GM12878 (cell line): ENCODE measurements around the gene GTSE1.

ENCODE experiments used
- CTCF ChIP-seq, 3 experiments: IDR thresholded peaks in 2 of 3; conservative IDR thresholded peaks in 1 of 3; 2 replicates each; pipeline ENCODE4 v1.5.1; 2011; ENCODE audit warnings: low read depth in 3 of 3, low read length in 3 of 3, mild to moderate bottlenecking in 3 of 3, control low read depth in 2 of 3, moderate library complexity in 2 of 3, inconsistent platforms in 1 of 3, mixed read lengths in 1 of 3; ENCODE audit not compliant: control insufficient read depth in 2 of 3, insufficient read depth in 1 of 3; ENCODE audit errors: extremely low read depth in 1 of 3
- ELK1 ChIP-seq: IDR thresholded peaks from 2 replicates; pipeline ENCODE4 v1.6.1; 2012; ENCODE audit warnings: low read depth, low read length, improper control_type of control experiment
- GABPA ChIP-seq: IDR thresholded peaks from 2 replicates; pipeline ENCODE4 v1.6.1; 2014; ENCODE audit warnings: antibody characterized with exemption, low read depth, mild to moderate bottlenecking, inconsistent platforms
- JUNB ChIP-seq: IDR thresholded peaks from 2 replicates; pipeline ENCODE4 v1.6.1; 2016; ENCODE audit warnings: antibody characterized with exemption, mild to moderate bottlenecking
- NRF1 ChIP-seq: conservative IDR thresholded peaks from 2 replicates; pipeline ENCODE4 v1.6.1; 2011; ENCODE audit warnings: mild to moderate bottlenecking, low read depth, low read length, improper control_type of control experiment
- POLR2A ChIP-seq: IDR thresholded peaks from 2 replicates; pipeline ENCODE4 v1.6.1; 2011; ENCODE audit warnings: low read depth, mild to moderate bottlenecking, low read length
- POLR2AphosphoS5 ChIP-seq: IDR thresholded peaks from 2 replicates; pipeline ENCODE4 v1.6.1; 2011; ENCODE audit warnings: mild to moderate bottlenecking, low read length, inconsistent platforms
- USF2 ChIP-seq: IDR thresholded peaks from 2 replicates; pipeline ENCODE4 v1.6.1; 2011; ENCODE audit warnings: low read depth, low read length, improper control_type of control experiment, borderline replicate concordance
- ZBTB33 ChIP-seq: fragments of 450-650 bp; IDR thresholded peaks from 2 replicates; pipeline ENCODE4 v1.6.1; 2017; ENCODE audit warnings: mild to moderate bottlenecking

- no peak for TF ChIP-seq NRF1
- no peak for TF ChIP-seq POLR2A
- no peak for TF ChIP-seq GABPA
- TF ChIP-seq JUNB, result no peak
- TF ChIP-seq ZBTB33, result no peak
- no peak for TF ChIP-seq USF2
- TF ChIP-seq ELK1, result no peak
- no peak for TF ChIP-seq CTCF (IDR thresholded peaks at IDR 0.05 in 2 of 3, conservative IDR thresholded peaks at IDR 0.05 in 1 of 3; ENCODE audit: control insufficient read depth in 2 of 3, extremely low read depth in 1 of 3, insufficient read depth in 1 of 3, low read depth in 3 of 3, low read length in 3 of 3)
- no peak for TF ChIP-seq POLR2AphosphoS5
Observed at GRCh38 chr22:46312056-46312455, 15.4 kb downstream of the GTSE1 start.
